ENCODE results near the gene MRTO4.
"Not testable (repeated sequence)": the region's sequence is repeated elsewhere in the genome, so short reads cannot be mapped to it uniquely, and the experiment has no call there.

The MRTO4 gene

GRCh38 chr1:19251305-19252196 is at the start of gene MRTO4, which contains the start of gene EMC1:
TSS of gene MRTO4 (plus strand) at chr1:19251805. CDS start at chr1:19251836, 31 bp downstream.
TSS of gene EMC1 (minus strand) at chr1:19251524. CDS start at chr1:19251509, 15 bp downstream.
- peak; percentile 81 for DNase-seq (ENCODE audit: low read depth)

- no peak for DNase-seq (ENCODE audit: low read depth)
Observed at GRCh38 chr1:19202396-19202795, 49.2 kb upstream of the MRTO4 start.

GRCh38 chr1:19203440-19203839 is 48.2 kb upstream of the MRTO4 start:
- DNase-seq (ENCODE audit: low read depth), result no peak

- no peak for DNase-seq (ENCODE audit: low read depth)
Observed at GRCh38 chr1:19204446-19205266, 46.9 kb upstream of the MRTO4 start.

- DNase-seq (ENCODE audit: low read depth), result no peak
Observed at GRCh38 chr1:19205403-19205802, 46.2 kb upstream of the MRTO4 start.

- DNase-seq (ENCODE audit: low read depth), result no peak
Observed at GRCh38 chr1:19205845-19206244, 45.8 kb upstream of the MRTO4 start.

- no peak for DNase-seq (ENCODE audit: low read depth)
Observed at GRCh38 chr1:19206947-19207346, 44.7 kb upstream of the MRTO4 start.

- no peak for DNase-seq (ENCODE audit: low read depth)
Observed at GRCh38 chr1:19208710-19209438, 42.7 kb upstream of the MRTO4 start.

- DNase-seq (ENCODE audit: low read depth), result no peak
Observed at GRCh38 chr1:19209439-19209989, 42.1 kb upstream of the MRTO4 start.

- peak; percentile 96 for DNase-seq (ENCODE audit: low read depth)
Observed at GRCh38 chr1:19209990-19210771, 41.4 kb upstream of the MRTO4 start, which contains the start of gene UBR4. TSS of gene UBR4 (minus strand) at chr1:19210266. CDS start at chr1:19210248, 18 bp downstream.

GRCh38 chr1:19210772-19211549 is 40.6 kb upstream of the MRTO4 start:
- no peak for DNase-seq (ENCODE audit: low read depth)

- no peak for DNase-seq (ENCODE audit: low read depth)
Observed at GRCh38 chr1:19212167-19212566, 39.4 kb upstream of the MRTO4 start.

GRCh38 chr1:19213580-19213979 is 38.0 kb upstream of the MRTO4 start:
- DNase-seq (ENCODE audit: low read depth), result no peak

GRCh38 chr1:19216585-19216984 is 35.0 kb upstream of the MRTO4 start:
- DNase-seq (ENCODE audit: low read depth), result not testable (repeated sequence)

- no peak for DNase-seq (ENCODE audit: low read depth)
Observed at GRCh38 chr1:19219451-19219850, 32.2 kb upstream of the MRTO4 start.

- no peak for DNase-seq (ENCODE audit: low read depth)
Observed at GRCh38 chr1:19220080-19220846, 31.3 kb upstream of the MRTO4 start.

- no peak for DNase-seq (ENCODE audit: low read depth)
Observed at GRCh38 chr1:19220991-19221390, 30.6 kb upstream of the MRTO4 start.

- DNase-seq (ENCODE audit: low read depth), result no peak
Observed at GRCh38 chr1:19222573-19222972, 29.0 kb upstream of the MRTO4 start.
